GM12892 (cell line): ENCODE data around the gene SLC38A10.

ENCODE experiments used
- POLR2A ChIP-seq: IDR thresholded peaks from 2 replicates; pipeline ENCODE4 v1.6.1; 2011; ENCODE audit warnings: low read depth, low read length, control low read depth
- TAF1 ChIP-seq: IDR thresholded peaks from 2 replicates; pipeline ENCODE4 v1.6.1; 2011; ENCODE audit warnings: low read depth, mild to moderate bottlenecking, control low read depth, low read length, borderline replicate concordance

GRCh38 chr17:81313776-81314397 is 18.8 kb upstream of the SLC38A10 start:
- TF ChIP-seq POLR2A (no peak), TAF1 (no peak)
